Karpas-422 (cell line): Measurements from ENCODE around the gene CINP. TPM values are rescaled to one million over a fixed set of nuclear protein-coding genes. Genes with fewer than 3 reads are reported as not detected.

Source experiments
- DNase-seq: peaks from one replicate; pipeline ENCODE4 v3.0.0-alpha.2; 2015
- H2AFZ ChIP-seq: fragments of 200-600 bp; sonication (generic); 2 replicates; pipeline ENCODE4 v1.6.1; 2014; ENCODE audit warnings: antibody characterized with exemption, low read length, mixed read lengths
- H3K27ac ChIP-seq: fragments of 200-600 bp; sonication (generic); 2 replicates; pipeline ENCODE4 v1.5.1; 2014; ENCODE audit warnings: mild to moderate bottlenecking, low read length, moderate library complexity
- H3K27me3 ChIP-seq: fragments of 200-600 bp; sonication (generic); 2 replicates; pipeline ENCODE4 v1.6.1; 2014; ENCODE audit warnings: low read length, mixed read lengths
- H3K36me3 ChIP-seq: fragments of 200-600 bp; sonication (generic); 2 replicates; pipeline ENCODE4 v1.6.1; 2014; ENCODE audit warnings: low read length, mixed read lengths; ENCODE audit not compliant: insufficient read depth
- H3K4me1 ChIP-seq: fragments of 200-600 bp; sonication (generic); 2 replicates; pipeline ENCODE4 v1.6.1; 2014; ENCODE audit warnings: mild to moderate bottlenecking, low read length, mixed read lengths
- H3K4me2 ChIP-seq: fragments of 200-600 bp; sonication (generic); 2 replicates; pipeline ENCODE4 v1.6.1; 2014; ENCODE audit warnings: low read length, low read depth, mild to moderate bottlenecking; ENCODE audit not compliant: poor library complexity, severe bottlenecking
- H3K4me3 ChIP-seq: fragments of 200-600 bp; sonication (generic); 2 replicates; pipeline ENCODE4 v1.5.1; 2014; ENCODE audit warnings: mild to moderate bottlenecking, antibody characterized with exemption, low read length, mixed read lengths
- H3K79me2 ChIP-seq: fragments of 200-600 bp; sonication (generic); 2 replicates; pipeline ENCODE4 v1.6.1; 2014; ENCODE audit warnings: mild to moderate bottlenecking, low read length, mixed read lengths
- H3K9ac ChIP-seq: fragments of 200-600 bp; sonication (generic); 2 replicates; pipeline ENCODE4 v1.6.0; 2014; ENCODE audit warnings: low read length
- H3K9me2 ChIP-seq: fragments of 200-600 bp; sonication (generic), shearing (Covaris generic); replicated peaks from 2 replicates; pipeline ENCODE4 v1.6.0; 2014; ENCODE audit warnings: mild to moderate bottlenecking, low read length, moderate library complexity; ENCODE audit not compliant: insufficient read depth
- H3K9me3 ChIP-seq: fragments of 300-700, 200-600 bp; sonication (generic); 2 replicates; pipeline ENCODE4 v1.6.1; 2014; ENCODE audit warnings: low read length, mixed read lengths
- H4K20me1 ChIP-seq: fragments of 200-600 bp; sonication (generic); 2 replicates; pipeline ENCODE4 v1.6.1; 2014; ENCODE audit warnings: mild to moderate bottlenecking, antibody characterized with exemption, low read length, low read depth; ENCODE audit not compliant: insufficient read depth
- total RNA-seq: library from RNA; depleted of rRNA; stranded (reverse); fragments of >200 nt; shearing (Covaris generic); gene quantifications from 2 replicates; pipeline ENCODE4 v1.2.3, GENCODE V29; 2014; ENCODE audit warnings: low replicate concordance

CINP gene
- total RNA-seq, 1 experiment from 2014 or later: 37.9 TPM

DNA sequence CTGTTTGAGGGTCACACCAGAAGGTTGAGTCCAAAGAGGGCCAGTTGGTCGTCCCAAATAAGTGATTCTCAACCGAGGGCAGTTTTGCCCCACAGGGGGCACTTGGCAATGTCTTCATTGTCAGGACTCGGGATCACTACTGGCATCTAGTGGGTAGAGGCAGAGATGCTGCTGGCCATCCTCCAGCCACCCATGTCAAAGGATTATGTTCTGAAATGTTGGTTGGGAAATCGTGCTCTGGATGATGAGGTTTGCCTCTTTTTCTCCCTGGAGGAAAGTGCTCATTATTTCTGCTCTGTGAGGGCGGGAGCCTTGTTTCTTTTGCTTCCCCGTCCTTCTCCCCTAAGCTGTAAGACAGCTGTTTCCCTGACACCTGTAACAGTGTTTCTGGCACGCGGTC is 39.6 kb downstream of the CINP start:
- Histone ChIP-seq H3K4me2 (no peak overlapping the region), H3K36me3 (peaks cover 5% of the 10 kb centered on the region; the same call in 1 of the 2 replicates), H3K9me2 (no peaks in the 10 kb centered on the region), H2AFZ (no peak overlapping the region), H3K4me1 (peaks cover 30% of the 10 kb centered on the region), H3K9ac (no peak overlapping the region), H3K79me2 (peaks cover 46% of the 10 kb centered on the region), H3K9me3 (no peaks in the 10 kb centered on the region), H3K27me3 (no peaks in the 10 kb centered on the region), H3K27ac (no peak overlapping the region), H4K20me1 (no peaks in the 10 kb centered on the region), H3K4me3 (no peak overlapping the region)
- peak; percentile 75 for DNase-seq

DNA sequence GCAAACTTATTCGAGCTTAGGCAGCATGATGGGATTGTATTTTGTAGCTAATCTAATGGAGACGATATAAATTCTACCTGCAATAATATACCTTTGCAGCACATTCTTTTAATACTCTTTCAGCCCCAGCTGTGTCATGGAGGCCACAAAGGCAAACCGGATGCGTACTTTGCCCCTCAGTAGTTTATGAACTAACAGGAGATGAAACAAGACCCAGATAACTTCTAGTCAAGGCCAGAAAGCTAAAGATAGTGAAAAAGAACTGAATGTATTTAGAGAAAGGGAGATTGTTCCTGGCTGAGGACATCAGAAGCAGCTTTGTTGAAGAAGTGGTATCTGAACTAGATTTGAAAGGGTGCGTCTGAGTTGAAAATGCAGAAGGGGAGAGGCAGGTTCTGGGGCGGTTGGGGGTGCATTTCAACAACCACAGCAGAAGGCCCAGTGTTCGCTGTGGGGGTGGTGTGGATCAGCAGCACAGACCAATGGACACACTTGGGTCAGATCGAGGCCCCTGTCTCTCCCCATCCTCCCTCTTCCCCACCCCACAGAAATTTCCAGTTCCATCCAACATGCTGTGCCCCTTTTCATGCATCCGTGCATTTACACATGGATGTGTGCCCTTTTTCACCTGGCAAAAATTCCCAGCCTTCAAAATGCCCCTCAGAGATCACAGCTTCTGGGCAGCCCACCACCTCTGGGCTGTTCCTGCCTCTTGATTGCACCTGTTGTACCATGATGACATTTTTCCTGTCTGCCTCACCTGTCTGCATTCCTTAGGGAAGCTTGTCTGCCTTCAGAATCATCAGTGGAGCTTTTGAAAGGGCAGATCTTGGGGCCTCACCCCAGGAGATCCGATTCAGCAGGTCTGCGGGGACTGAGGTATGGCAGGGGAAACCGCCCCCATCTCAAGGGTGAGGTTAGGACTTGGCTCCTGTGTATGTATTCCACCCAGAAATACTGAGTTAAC is 41.0 kb downstream of the CINP start:
- no peaks in the 10 kb centered on the region for H3K9me2 ChIP-seq
- H3K36me3 ChIP-seq: peaks cover 5% of the 10 kb centered on the region; the same call in 1 of the 2 replicates
- H3K27me3 ChIP-seq: no peaks in the 10 kb centered on the region
- no peak overlapping the region for H3K27ac ChIP-seq
- peak overlapping the region; percentile 92 for H3K4me2 ChIP-seq
- no peak overlapping the region; the same call in 1 of the 2 replicates for H3K4me3 ChIP-seq
- peak overlapping the region; percentile 88; the same call in 1 of the 2 replicates for H3K9ac ChIP-seq
- H3K9me3 ChIP-seq: no peaks in the 10 kb centered on the region
- H4K20me1 ChIP-seq: no peaks in the 10 kb centered on the region
- H3K4me1 ChIP-seq: peaks cover 40% of the 10 kb centered on the region
- H3K79me2 ChIP-seq: peaks cover 46% of the 10 kb centered on the region
- DNase-seq: no peak
- no peak overlapping the region for H2AFZ ChIP-seq

DNA sequence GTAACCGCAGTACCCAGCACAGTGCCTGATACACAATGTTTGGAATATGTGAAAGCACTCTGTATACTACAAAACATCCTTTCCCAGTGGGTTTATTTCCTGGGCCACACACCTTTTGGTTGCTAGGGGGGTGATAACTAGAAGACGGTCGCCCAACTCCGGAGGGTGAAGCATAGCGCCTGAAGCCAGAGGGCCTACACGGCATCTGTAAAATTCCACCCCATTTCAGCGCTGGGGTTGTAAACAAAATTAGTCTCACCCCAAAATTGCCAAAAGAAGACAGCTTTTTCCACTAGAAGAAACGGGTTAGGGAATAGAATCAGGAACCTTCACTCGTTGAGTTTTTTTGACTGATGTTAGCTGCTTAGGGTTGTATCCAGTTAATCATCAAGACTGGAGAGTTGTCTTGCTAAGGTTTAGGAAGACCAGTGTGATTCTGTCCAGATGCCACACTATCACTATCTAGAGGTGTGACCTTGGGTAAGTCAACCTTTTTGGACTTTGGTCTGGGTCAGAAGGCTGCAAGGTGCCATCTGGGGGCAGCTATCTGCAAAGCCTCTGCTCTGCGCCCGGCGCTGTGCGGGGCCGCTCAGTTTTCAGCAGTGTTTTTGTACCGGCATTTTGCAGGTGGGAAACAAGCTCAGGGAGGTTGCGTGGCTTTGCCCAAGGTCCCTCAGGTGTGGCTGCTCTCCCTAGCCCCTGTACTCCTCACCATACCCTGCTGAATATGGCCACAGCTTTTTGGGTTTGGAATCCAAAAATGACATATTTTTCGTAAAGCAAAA is 41.8 kb downstream of the CINP start:
- Histone ChIP-seq H3K36me3 (peaks cover 5% of the 10 kb centered on the region; the same call in 1 of the 2 replicates), H3K9ac (peak overlapping the region; percentile 88), H3K27me3 (no peaks in the 10 kb centered on the region), H3K9me2 (no peaks in the 10 kb centered on the region), H3K9me3 (no peaks in the 10 kb centered on the region), H3K4me1 (peaks cover 49% of the 10 kb centered on the region), H2AFZ (no peak overlapping the region), H3K4me3 (peak overlapping the region; percentile 83), H3K27ac (no peak overlapping the region), H3K79me2 (peaks cover 46% of the 10 kb centered on the region), H3K4me2 (peak overlapping the region; percentile 92), H4K20me1 (no peaks in the 10 kb centered on the region)
- no peak for DNase-seq

DNA sequence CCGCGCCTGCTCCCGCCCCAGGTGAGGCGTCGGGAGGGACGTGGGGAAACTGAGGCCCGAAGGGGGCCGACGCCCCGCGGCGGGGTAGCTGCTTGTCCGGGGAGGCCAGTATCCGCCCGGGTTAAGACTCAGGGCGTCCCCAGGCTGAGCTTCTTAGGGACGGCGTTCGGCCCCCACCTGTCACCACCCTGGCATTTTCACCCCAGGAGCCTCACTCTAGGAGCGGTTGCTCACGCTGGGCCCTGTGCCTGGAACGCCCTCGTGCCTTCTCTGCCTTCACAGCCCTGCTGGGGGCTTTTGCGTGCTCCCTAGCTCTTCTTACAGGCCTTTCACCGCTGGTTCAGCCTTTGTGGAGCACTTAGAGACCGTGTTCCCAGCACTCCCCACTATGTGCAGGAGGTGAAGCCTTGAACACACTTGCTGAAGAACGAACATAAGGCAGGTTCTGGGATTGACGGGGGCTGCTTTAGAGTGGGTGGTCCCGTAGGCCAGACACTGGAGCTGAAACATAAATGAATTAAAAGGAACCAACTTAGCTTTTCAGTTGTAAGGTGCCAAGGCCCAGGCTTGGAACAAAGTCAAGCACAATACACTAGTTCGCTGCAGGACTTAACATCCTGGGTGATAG is 42.5 kb downstream of the CINP start:
- Histone ChIP-seq H2AFZ (no peak overlapping the region; the same call in 1 of the 2 replicates), H3K9me2 (no peaks in the 10 kb centered on the region), H3K27ac (no peak overlapping the region; the same call in 1 of the 2 replicates), H3K79me2 (peaks cover 46% of the 10 kb centered on the region), H3K4me2 (peak overlapping the region; percentile 92), H3K4me1 (peaks cover 50% of the 10 kb centered on the region), H4K20me1 (no peaks in the 10 kb centered on the region), H3K9me3 (no peaks in the 10 kb centered on the region), H3K27me3 (no peaks in the 10 kb centered on the region), H3K9ac (peak overlapping the region; percentile 88), H3K36me3 (peaks cover 5% of the 10 kb centered on the region; the same call in 1 of the 2 replicates), H3K4me3 (peak overlapping the region; percentile 83)
- DNase-seq: peak; percentile 68

DNA sequence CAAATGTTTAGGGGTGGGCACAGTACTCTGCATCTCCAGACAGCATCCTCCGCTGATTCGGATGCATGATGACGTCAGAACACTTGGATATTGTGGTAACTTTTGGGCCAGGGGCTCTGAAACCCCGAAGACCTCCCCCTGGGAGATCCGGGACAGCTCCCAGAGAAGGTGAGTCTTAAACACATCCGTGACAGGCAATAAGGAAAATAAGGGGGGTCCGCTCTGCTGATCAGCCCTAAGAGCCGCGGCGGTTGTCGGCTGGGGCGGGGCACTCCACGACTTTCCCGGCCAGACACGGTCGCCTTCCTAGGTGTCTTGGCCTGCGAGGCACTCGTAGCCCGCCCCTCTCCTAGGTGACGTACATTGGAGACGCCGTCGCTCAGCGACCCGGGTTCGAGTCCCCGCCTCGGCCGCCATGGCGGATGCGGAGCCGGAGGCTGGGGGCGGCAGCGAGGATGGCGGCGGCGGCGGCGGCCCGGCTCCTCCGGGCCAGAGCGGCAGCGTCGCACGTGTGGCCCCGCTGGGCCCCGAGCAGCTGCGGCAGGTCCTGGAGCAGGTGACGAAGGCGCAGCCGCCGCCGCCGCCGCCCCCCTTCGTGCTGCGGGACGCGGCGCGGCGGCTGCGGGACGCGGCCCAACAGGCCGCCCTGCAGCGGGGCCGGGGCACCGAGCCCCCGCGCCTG is 43.2 kb downstream of the CINP start, which contains the start of gene ZNF839:
Gene ZNF839, plus strand, starts transcription at position 396 of the 682 bp plus-strand sequence. Its CDS starts 20 bp downstream, at position 416.
- Histone ChIP-seq H3K36me3 (peaks cover 5% of the 10 kb centered on the region; the same call in 1 of the 2 replicates), H3K4me3 (peak within 1 kb of the TSS; percentile 83), H3K9ac (peak within 1 kb of the TSS; percentile 88), H3K4me2 (peak within 1 kb of the TSS; percentile 96), H3K79me2 (peaks cover 46% of the 10 kb centered on the region), H4K20me1 (no peaks in the 10 kb centered on the region), H2AFZ (peak within 1 kb of the TSS; percentile 94), H3K4me1 (peaks cover 56% of the 10 kb centered on the region), H3K27me3 (no peaks in the 10 kb centered on the region), H3K27ac (peak within 1 kb of the TSS; percentile 49), H3K9me3 (no peaks in the 10 kb centered on the region), H3K9me2 (no peaks in the 10 kb centered on the region)
- DNase-seq: peak; percentile 99

DNA sequence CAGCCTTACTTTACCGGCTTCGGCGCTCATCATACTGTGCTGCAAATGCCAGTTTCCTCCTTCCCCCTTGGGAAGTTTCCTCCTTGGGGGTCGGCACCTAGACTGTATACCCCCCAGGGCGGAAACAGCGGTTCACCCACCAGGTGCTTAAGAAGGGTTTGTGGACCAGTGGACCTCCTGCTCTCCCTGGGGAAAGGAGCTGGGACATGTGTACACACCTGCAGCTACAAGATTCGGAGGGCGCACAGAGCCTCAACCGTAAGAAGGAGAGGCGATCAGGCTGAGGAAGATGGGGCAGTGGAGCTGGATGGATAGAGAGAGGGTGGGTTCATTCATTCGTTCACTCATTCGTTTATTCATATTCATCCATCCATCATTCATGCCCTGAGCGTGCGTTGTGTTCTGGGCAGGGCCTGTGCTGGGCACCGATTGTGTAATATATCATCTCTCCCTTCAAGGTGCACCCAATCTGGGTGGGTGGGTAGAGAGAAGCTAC is 43.9 kb downstream of the CINP start:
- Histone ChIP-seq H3K4me1 (peaks cover 61% of the 10 kb centered on the region), H3K79me2 (peaks cover 45% of the 10 kb centered on the region), H3K4me2 (peak overlapping the region; percentile 96), H3K27ac (peak overlapping the region; percentile 49), H4K20me1 (no peaks in the 10 kb centered on the region), H3K36me3 (peaks cover 5% of the 10 kb centered on the region; the same call in 1 of the 2 replicates), H3K27me3 (no peaks in the 10 kb centered on the region), H3K9me2 (no peaks in the 10 kb centered on the region), H3K9me3 (no peaks in the 10 kb centered on the region), H3K4me3 (peak overlapping the region; percentile 83), H3K9ac (peak overlapping the region; percentile 88), H2AFZ (peak overlapping the region; percentile 94)
- DNase-seq: peak; percentile 65

DNA sequence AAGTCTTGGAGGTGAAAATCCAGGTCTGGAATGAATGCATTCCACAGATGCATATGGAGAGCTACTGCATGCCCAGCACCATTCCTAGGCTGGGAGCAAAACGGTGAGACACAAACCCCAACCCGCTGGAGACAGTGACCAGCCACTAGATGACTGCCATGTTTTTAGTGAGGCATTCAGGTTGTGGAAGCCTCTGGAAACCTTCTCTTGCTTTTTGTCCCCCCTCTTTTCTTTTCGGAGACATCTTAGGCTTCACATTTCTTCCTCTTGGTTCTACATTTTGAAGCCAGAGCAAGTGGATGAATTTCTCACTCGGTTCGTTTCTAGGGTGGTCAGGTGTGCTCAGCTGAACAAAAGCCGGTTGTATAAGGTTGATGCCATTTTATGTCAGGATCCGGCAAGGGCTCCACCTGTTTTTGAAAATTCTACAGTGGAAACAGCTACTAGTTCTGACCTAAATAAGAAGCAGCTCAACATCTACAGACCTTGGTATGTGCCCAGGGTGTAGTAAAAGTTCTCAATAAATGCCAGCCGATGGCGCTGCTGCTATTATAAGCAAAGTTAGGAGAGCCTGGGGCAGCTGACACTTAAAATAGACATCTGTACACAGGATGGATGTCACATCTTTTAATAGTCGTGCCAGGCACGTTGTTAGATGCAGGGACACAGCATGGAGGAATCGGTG is 45.0 kb downstream of the CINP start:
- Histone ChIP-seq H3K9ac (peak overlapping the region; percentile 70), H4K20me1 (no peaks in the 10 kb centered on the region), H3K4me2 (peak overlapping the region; percentile 96), H3K4me3 (peak overlapping the region; percentile 71), H3K79me2 (peaks cover 34% of the 10 kb centered on the region), H3K9me2 (no peaks in the 10 kb centered on the region), H2AFZ (peak overlapping the region; percentile 94), H3K9me3 (no peaks in the 10 kb centered on the region), H3K36me3 (peaks cover 5% of the 10 kb centered on the region; the same call in 1 of the 2 replicates), H3K27ac (peak overlapping the region; percentile 10; the same call in 1 of the 2 replicates), H3K27me3 (no peaks in the 10 kb centered on the region), H3K4me1 (peaks cover 63% of the 10 kb centered on the region)
- peak; percentile 83 for DNase-seq
